Tibial nerve (tissue), 3 donors: ENCODE measurements around the gene ZNF366.

ENCODE experiments used
- POLR2A ChIP-seq, 2 donors: fragments of 450-650 bp; IDR thresholded peaks; one replicate each; pipeline ENCODE4 v1.6.1; 2017; ENCODE audit warnings: antibody characterized with exemption in 2 of 2, mild to moderate bottlenecking in 2 of 2, moderate library complexity in 2 of 2
- TF ChIP-seq, protein P1 (sequence below), 5 experiments: fragments of 200-600 bp in 3 of 5; fragments of 450-650 bp in 2 of 5; sonication (generic) in 3 of 5; IDR thresholded peaks; one replicate each; pipeline ENCODE4 v1.5.1; 2016 to 2019; ENCODE audit warnings: antibody characterized with exemption in 5 of 5, mild to moderate bottlenecking in 3 of 5, moderate library complexity in 2 of 5

DNA sequence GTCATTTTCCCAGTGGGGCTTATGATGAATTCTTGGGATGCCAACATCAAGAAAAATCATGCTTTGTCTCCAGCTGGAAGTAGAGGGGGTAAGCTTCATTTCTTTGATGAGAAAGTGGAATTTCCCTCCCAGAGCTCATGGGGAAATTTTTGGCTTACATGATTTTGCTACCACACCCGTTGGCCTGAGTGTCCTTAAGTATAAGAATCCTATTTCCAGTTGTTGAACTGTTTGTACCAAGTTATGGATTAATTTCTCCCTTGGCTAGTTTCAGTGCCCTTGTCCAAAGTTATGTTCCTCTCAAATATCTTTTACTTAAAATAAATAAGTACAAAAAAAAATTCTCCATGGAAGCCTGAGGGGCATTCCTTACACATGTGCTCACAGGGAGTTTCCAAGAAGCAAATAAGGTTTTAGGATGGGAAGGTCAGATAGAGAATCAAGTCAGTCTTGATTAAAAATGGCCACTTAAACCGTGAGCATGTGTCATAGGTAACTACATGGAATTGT is 104.8 kb downstream of the ZNF366 start:
- TF ChIP-seq, protein P1, sequence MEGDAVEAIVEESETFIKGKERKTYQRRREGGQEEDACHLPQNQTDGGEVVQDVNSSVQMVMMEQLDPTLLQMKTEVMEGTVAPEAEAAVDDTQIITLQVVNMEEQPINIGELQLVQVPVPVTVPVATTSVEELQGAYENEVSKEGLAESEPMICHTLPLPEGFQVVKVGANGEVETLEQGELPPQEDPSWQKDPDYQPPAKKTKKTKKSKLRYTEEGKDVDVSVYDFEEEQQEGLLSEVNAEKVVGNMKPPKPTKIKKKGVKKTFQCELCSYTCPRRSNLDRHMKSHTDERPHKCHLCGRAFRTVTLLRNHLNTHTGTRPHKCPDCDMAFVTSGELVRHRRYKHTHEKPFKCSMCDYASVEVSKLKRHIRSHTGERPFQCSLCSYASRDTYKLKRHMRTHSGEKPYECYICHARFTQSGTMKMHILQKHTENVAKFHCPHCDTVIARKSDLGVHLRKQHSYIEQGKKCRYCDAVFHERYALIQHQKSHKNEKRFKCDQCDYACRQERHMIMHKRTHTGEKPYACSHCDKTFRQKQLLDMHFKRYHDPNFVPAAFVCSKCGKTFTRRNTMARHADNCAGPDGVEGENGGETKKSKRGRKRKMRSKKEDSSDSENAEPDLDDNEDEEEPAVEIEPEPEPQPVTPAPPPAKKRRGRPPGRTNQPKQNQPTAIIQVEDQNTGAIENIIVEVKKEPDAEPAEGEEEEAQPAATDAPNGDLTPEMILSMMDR (IDR thresholded peaks at IDR 0.05) = no peak
- no peak for TF ChIP-seq POLR2A (IDR thresholded peaks at IDR 0.05)
